ENCODE measurements around the gene AGAP1.

DNA sequence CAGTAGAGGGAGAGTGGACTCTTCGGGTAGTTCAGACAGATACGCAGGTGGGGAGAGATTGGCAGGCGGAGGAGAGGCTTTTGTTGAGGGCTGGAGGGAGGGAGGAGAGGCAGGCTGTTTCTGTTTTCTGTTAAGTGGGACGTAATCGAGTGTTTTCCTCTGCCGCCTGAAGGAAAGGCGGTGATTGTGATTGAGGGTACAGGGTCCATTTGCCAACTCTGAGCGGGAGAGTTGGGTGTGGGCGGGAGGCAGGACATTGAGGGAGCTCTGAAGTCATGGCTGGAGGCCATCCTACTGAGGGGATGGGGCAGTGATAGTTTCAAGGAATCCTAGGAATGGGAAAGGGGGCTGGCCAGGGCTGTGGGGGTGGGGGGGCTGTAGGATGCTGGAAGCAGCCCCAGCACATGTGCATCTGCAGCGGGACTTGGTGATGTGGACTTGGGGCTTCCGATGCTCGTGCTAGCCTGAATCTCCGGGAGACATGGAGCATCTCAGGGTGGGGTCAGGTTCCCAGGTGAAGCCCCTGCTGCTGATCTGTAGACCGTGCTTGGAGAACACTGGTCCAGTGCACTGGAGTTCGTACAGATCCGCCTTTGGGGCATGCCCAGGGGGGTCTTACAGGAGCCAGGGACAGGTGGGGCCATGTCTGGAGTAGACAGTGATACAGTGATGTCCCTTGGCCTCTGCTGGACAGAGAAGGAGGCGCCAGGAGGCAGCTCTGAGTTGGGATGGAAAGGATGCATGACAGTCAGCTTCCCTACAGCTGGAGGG lies 167.5 kb downstream of the AGAP1 start:
- TF ChIP-seq CTCF (IDR thresholded peaks at IDR 0.05) (no peak), POLR2A (IDR thresholded peaks at IDR 0.05) (no peak)
